HEK293T (cell line): Measurements from ENCODE around the gene CLSTN1.
"Not testable (repeated sequence)": the region's sequence is repeated elsewhere in the genome, so short reads cannot be mapped to it uniquely, and the experiment has no call there.

Experiments
- CTCF ChIA-PET: fragments of 350-600 bp; formaldehyde crosslinking; extraction: SDS; loops from one replicate; lab custom pipeline; 2021; ENCODE audit warnings: antibody characterized with exemption, inconsistent platforms; lab: Yijun Ruan, JAX
- POLR2A ChIA-PET: fragments of 350-600 bp; formaldehyde crosslinking; extraction: SDS; loops from one replicate; lab custom pipeline; 2020; ENCODE audit warnings: antibody characterized with exemption, inconsistent platforms; lab: Yijun Ruan, JAX
- DNase-seq: peaks from one replicate; pipeline ENCODE4 v3.0.0; 2012; ENCODE audit warnings: mixed read lengths; ENCODE audit errors: extremely low spot score
- ARNT ChIP-seq: fragments of 450-650 bp; IDR thresholded peaks from 2 replicates; pipeline ENCODE4 v1.6.1; 2017; ENCODE audit warnings: mild to moderate bottlenecking
- BHLHE40 ChIP-seq: fragments of 450-650 bp; IDR thresholded peaks from 2 replicates; pipeline ENCODE4 v1.6.1; 2016; ENCODE audit warnings: mild to moderate bottlenecking, moderate library complexity, borderline replicate concordance
- CTBP1 ChIP-seq: fragments of 450-650 bp; IDR thresholded peaks from 2 replicates; pipeline ENCODE4 v1.6.1; 2016; ENCODE audit warnings: borderline replicate concordance
- ELF4 ChIP-seq: fragments of 450-650 bp; IDR thresholded peaks from 2 replicates; pipeline ENCODE4 v1.6.1; 2017; ENCODE audit warnings: antibody characterized with exemption
- FOXA1 ChIP-seq: fragments of 450-650 bp; IDR thresholded peaks from 2 replicates; pipeline ENCODE4 v1.6.1; 2016; ENCODE audit warnings: mild to moderate bottlenecking
- FOXK2 ChIP-seq: fragments of 450-650 bp; IDR thresholded peaks from 2 replicates; pipeline ENCODE4 v1.6.1; 2016; ENCODE audit warnings: mild to moderate bottlenecking
- FOXM1 ChIP-seq: fragments of 450-650 bp; IDR thresholded peaks from 2 replicates; pipeline ENCODE4 v1.6.1; 2017; ENCODE audit warnings: mild to moderate bottlenecking, borderline replicate concordance
- HDGF ChIP-seq: fragments of 450-650 bp; IDR thresholded peaks from 2 replicates; pipeline ENCODE4 v1.6.1; 2017; ENCODE audit warnings: antibody characterized with exemption, borderline replicate concordance
- L3MBTL2 ChIP-seq: fragments of 450-650 bp; conservative IDR thresholded peaks from 2 replicates; pipeline ENCODE4 v1.6.1; 2016; ENCODE audit warnings: mild to moderate bottlenecking
- LEF1 ChIP-seq: fragments of 450-650 bp; IDR thresholded peaks from 2 replicates; pipeline ENCODE4 v1.6.1; 2017; ENCODE audit warnings: mild to moderate bottlenecking, borderline replicate concordance
- NFRKB ChIP-seq: fragments of 450-650 bp; IDR thresholded peaks from 2 replicates; pipeline ENCODE4 v1.6.1; 2016; ENCODE audit warnings: mild to moderate bottlenecking, moderate library complexity
- PKNOX1 ChIP-seq: fragments of 450-650 bp; IDR thresholded peaks from 2 replicates; pipeline ENCODE4 v1.6.1; 2016
- SP1 ChIP-seq: fragments of 450-650 bp; IDR thresholded peaks from 2 replicates; pipeline ENCODE4 v1.6.1; 2017
- SUZ12 ChIP-seq: fragments of 450-650 bp; IDR thresholded peaks from 2 replicates; pipeline ENCODE4 v1.6.1; 2016; ENCODE audit warnings: mild to moderate bottlenecking
- TARDBP ChIP-seq: fragments of 450-650 bp; IDR thresholded peaks from 2 replicates; pipeline ENCODE4 v1.6.1; 2016
- ZNF384 ChIP-seq: fragments of 450-650 bp; IDR thresholded peaks from 2 replicates; pipeline ENCODE4 v1.6.1; 2016

Gene CLSTN1

GRCh38 chr1:9717193-9718005 is 106.4 kb downstream of the CLSTN1 start:
- no peak for TF ChIP-seq FOXA1
- TF ChIP-seq L3MBTL2 = no peak
- no peak for TF ChIP-seq SUZ12
- TF ChIP-seq ZNF384 = no peak
- TF ChIP-seq BHLHE40 = no peak
- DNase-seq = no peak
- ChIA-PET POLR2A (no interaction called here), CTCF (interaction anchor here (0.9 kb wide), 1 partner anchor 451 kb away, joined by 3 read pairs; no protein-coding TSS in a partner anchor)

- no peak for TF ChIP-seq FOXK2
- no peak for TF ChIP-seq FOXM1
- TF ChIP-seq PKNOX1 = no peak
- no peak for TF ChIP-seq ZNF384
- TF ChIP-seq CTBP1 = no peak
- no peak for TF ChIP-seq HDGF
- TF ChIP-seq SP1 = no peak
- no peak for TF ChIP-seq LEF1
- no peak for TF ChIP-seq FOXA1
- TF ChIP-seq TARDBP = no peak
- TF ChIP-seq NFRKB = no peak
- TF ChIP-seq ARNT = no peak
- TF ChIP-seq ELF4 = no peak
- no peak for TF ChIP-seq BHLHE40
- TF ChIP-seq SUZ12 = no peak
- no peak for TF ChIP-seq L3MBTL2
- POLR2A ChIA-PET = no interaction called here
- CTCF ChIA-PET = interaction anchor here (0.9 kb wide), 1 partner anchor 450 kb away, joined by 3 read pairs; no protein-coding TSS in a partner anchor
- no peak for DNase-seq
Observed at GRCh38 chr1:9716404-9717192, 107.2 kb downstream of the CLSTN1 start.

GRCh38 chr1:9715536-9716226 is 108.1 kb downstream of the CLSTN1 start:
- ChIA-PET CTCF (no interaction called here), POLR2A (no interaction called here)
- TF ChIP-seq ARNT (no peak), PKNOX1 (no peak), BHLHE40 (no peak), CTBP1 (no peak), FOXM1 (no peak), L3MBTL2 (no peak), LEF1 (no peak), ELF4 (no peak), SP1 (no peak), TARDBP (no peak), NFRKB (no peak), FOXA1 (no peak), HDGF (no peak), FOXK2 (no peak), ZNF384 (no peak), SUZ12 (no peak)
- no peak for DNase-seq

- ChIA-PET CTCF (interaction anchor here (0.6 kb wide), 1 partner anchor 87 kb away, joined by 3 read pairs; no protein-coding TSS in a partner anchor), POLR2A (no interaction called here)
- no peak for DNase-seq
- no peak for TF ChIP-seq SUZ12
- no peak for TF ChIP-seq ARNT
- no peak for TF ChIP-seq HDGF
- no peak for TF ChIP-seq PKNOX1
- no peak for TF ChIP-seq FOXK2
- TF ChIP-seq ELF4 = no peak
- TF ChIP-seq CTBP1 = no peak
- TF ChIP-seq LEF1 = no peak
- TF ChIP-seq FOXM1 = no peak
- TF ChIP-seq BHLHE40 = no peak
- TF ChIP-seq TARDBP = no peak
- TF ChIP-seq NFRKB = no peak
- no peak for TF ChIP-seq FOXA1
- TF ChIP-seq SP1 = no peak
- no peak for TF ChIP-seq ZNF384
- TF ChIP-seq L3MBTL2 = no peak
Observed at GRCh38 chr1:9714257-9714718, 109.5 kb downstream of the CLSTN1 start.

- CTCF ChIA-PET = interaction anchor here (0.6 to 1.4 kb wide), 2 partner anchors 9 to 10 kb away, joined by 3 to 4 read pairs; no protein-coding TSS in a partner anchor
- POLR2A ChIA-PET, DNase-seq: not testable (repeated sequence)
Observed at GRCh38 chr1:9712767-9713166, 111.0 kb downstream of the CLSTN1 start.
